ENCODE measurements around the gene FXN.

DNA sequence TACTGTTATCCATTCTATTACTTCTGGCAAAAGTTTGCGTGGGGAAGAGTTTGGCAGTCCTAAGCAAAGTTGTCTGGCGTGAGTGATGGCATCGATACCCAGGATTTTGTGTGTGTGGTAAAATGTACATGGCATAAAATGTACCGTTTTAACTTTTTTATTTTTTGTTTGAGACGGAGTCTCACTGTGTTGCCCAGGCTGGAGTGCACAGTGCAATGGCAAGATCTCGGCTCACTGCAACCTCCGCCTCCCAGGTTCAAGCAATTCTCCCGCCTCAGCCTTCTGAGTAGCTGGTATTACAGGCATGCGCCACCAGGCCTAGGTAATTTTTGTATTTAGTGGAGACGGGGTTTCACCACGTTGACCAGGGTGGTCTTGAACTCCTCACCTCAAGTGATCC lies 83.1 kb downstream of the FXN start:
- TF ChIP-seq CTCF (IDR thresholded peaks at IDR 0.05; ENCODE audit: insufficient read depth, low read length, poor library complexity, severe bottlenecking) (no peak), EZH2phosphoT487 (conservative IDR thresholded peaks at IDR 0.05; ENCODE audit: low read length) (no peak)
